ENCODE measurements around the gene GABBR1.

GABBR1 gene

DNA sequence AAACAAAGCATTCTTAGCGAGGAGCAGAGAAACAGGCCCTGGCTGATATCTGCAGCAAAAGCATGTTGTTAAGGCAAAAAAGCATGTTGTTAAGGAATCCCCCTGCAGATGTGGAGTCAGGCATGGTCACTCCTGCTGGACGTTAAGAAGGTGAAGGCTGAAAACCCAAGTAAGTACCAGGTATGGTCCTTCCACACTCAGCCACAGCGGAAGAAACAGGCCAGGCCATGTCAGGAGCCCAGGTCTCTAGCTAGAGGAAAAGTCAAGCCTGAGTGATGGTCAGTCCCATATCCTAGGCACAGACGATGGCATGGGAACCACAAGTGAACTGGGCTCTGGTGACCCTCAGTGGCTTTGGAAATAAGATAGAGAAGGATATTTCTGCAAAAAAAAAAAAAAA, 112.8 kb downstream of the GABBR1 start:
- no peak overlapping the region for H3K4me3 ChIP-seq (ENCODE audit: low read depth, low read length)
- in situ Hi-C loops (cut with HindIII; ENCODE audit: low sequenced_read_pairs): no loop called here
- DNase-seq (ENCODE audit: low read depth): no peak
- TF ChIP-seq, protein P1, sequence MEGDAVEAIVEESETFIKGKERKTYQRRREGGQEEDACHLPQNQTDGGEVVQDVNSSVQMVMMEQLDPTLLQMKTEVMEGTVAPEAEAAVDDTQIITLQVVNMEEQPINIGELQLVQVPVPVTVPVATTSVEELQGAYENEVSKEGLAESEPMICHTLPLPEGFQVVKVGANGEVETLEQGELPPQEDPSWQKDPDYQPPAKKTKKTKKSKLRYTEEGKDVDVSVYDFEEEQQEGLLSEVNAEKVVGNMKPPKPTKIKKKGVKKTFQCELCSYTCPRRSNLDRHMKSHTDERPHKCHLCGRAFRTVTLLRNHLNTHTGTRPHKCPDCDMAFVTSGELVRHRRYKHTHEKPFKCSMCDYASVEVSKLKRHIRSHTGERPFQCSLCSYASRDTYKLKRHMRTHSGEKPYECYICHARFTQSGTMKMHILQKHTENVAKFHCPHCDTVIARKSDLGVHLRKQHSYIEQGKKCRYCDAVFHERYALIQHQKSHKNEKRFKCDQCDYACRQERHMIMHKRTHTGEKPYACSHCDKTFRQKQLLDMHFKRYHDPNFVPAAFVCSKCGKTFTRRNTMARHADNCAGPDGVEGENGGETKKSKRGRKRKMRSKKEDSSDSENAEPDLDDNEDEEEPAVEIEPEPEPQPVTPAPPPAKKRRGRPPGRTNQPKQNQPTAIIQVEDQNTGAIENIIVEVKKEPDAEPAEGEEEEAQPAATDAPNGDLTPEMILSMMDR (IDR thresholded peaks at IDR 0.05; ENCODE audit: low read depth, low read length, missing control alignments): no peak

DNA sequence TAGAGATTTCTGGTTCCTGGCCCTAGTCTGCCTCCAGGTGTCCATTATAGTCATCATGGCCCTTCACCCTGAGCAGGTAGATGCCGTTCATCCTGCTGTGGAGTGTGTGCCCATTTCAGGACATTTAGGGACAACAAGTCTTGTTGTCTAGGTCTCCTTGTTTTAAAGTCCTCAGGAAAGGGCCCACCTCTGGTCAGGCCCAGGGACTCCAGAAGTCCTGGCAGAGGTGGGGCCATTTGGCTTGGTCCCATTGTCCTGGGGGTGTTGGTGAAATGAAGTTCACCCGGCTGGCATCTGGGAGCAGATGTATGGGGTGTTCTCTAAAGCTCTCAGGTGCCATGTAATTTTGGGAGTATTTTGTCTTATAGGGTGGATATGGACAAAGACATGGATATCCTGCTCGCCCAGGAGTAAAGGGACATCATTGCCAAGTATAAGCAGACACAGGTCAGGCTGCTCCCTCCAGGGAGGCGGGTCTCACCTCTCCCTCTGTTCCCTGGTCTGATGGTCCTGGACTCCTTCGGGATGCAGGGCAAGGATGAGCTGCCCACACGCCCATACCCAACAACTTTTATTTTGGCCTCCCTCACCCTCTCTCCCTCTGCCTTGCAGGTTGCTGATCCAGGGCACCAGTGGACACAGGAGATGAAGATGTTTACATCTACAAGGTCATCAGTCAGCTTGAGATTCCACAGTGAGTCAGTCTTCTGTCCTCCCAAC, 113.5 kb downstream of the GABBR1 start:
- in situ Hi-C loops (cut with HindIII; ENCODE audit: low sequenced_read_pairs): no loop called here
- TF ChIP-seq, protein P1 (IDR thresholded peaks at IDR 0.05; ENCODE audit: low read depth, low read length, missing control alignments): no peak
- no peak overlapping the region for H3K4me3 ChIP-seq (ENCODE audit: low read depth, low read length)
- DNase-seq (ENCODE audit: low read depth): no peak

DNA sequence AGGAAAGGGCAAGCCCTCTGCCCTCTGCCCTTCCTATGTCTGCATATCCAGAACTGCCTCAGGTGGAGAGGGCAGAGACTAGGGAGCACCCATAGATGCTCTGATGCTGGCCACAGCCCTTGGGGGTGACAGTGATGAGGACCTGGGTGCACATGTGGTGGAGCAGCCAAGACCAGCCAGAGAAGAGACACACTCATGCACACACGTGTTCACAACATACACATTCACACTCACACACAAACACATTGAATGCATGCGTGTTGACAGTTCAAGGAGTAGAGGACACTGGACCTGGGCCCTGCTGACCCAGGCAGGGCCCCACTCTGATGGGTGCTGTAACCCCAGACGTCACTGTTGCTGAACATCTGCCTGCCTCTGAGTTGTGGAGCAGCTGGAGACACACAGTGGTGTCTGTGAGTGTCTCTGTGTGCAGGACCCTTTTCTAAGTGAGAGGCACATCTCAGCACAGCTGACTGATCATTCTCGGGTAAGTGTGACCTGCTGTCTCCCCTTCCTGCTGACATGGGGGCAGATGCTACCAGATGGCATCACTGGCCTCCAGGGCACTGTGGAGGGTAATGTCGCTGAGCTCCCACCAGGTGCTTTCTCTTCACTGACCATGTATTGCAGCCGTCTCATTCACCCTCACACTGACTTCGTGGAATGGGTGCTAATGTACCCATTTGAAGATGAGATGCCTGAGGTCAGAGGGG, 115.1 kb downstream of the GABBR1 start:
- in situ Hi-C loops (cut with HindIII; ENCODE audit: low sequenced_read_pairs): no loop called here
- no peak overlapping the region for H3K4me3 ChIP-seq (ENCODE audit: low read depth, low read length)
- no peak for DNase-seq (ENCODE audit: low read depth)
- TF ChIP-seq, protein P1 (IDR thresholded peaks at IDR 0.05; ENCODE audit: low read depth, low read length, missing control alignments): no peak

DNA sequence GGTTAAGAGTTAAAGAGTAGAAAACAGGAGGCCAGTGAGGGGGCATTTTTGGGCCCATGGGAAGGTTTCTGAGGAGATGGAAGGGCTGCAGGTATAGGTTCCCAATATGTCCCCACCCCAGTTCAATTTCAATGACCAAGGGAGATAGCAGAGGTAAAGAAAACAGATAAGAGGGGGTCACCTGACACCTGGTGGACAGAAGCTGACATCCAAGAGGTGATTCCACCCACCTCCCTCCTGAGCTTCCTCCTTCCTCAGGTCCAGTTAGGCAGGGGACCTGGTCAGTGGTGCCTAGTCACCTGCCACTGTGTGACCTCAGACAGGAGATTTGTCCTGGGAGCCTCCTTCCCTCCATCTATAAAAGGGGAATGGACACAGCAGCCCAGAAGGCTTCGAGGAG, 115.7 kb downstream of the GABBR1 start:
- TF ChIP-seq, protein P1 (IDR thresholded peaks at IDR 0.05; ENCODE audit: low read depth, low read length, missing control alignments): no peak
- no peak for DNase-seq (ENCODE audit: low read depth)
- in situ Hi-C loops (cut with HindIII; ENCODE audit: low sequenced_read_pairs): no loop called here
- no peak overlapping the region for H3K4me3 ChIP-seq (ENCODE audit: low read depth, low read length)

DNA sequence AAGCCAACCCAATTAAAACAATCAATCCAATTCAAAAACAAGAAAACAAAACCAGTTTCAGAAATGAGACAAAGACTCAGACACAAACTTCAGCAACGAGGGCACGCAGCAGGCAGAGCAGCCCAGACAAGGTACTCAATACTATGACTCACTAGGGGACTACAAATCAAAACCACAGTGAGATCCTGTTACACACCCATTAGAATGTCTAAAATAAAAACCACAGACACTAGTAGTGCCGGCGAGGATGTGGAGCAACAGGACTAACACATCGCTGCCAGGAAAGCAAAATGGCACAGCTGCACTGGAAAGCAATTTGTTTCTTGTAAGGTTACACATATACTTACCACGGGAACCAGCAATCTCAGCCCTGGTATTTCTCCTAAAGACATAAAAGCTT, 116.9 kb downstream of the GABBR1 start:
- peak; percentile 34 for DNase-seq (ENCODE audit: low read depth)
- H3K4me3 ChIP-seq (ENCODE audit: low read depth, low read length): no peak overlapping the region
- TF ChIP-seq, protein P1 (IDR thresholded peaks at IDR 0.05; ENCODE audit: low read depth, low read length, missing control alignments): no peak
- in situ Hi-C loops (cut with HindIII; ENCODE audit: low sequenced_read_pairs): no loop called here

DNA sequence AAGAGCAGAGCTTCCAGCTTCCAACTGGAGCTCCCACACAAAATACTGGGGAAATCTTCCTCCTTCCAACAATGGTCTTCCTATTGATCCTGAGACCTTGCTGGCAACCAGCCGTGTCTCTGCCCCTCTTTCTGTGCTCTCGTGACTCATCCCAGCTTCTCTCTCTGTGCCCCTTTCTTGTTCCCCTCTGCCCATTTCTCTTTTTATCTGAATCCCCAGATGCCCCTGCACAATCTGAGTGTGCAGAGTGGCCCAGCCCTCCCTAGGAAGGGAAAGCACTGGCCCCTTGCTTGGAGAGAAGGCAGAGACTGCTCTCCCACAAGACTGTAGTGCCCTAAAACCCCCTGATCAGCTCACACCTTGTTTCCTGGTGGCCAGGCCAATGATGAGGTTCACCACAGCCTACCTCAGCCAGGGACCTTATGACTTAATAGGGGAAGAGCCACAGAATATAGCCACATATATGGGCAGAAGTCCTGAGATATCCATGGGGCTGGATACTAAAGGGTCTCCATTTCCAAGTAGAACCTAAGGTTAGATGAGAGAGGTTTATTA, 122.2 kb downstream of the GABBR1 start:
- no peak overlapping the region for H3K4me3 ChIP-seq (ENCODE audit: low read depth, low read length)
- TF ChIP-seq, protein P1 (IDR thresholded peaks at IDR 0.05; ENCODE audit: low read depth, low read length, missing control alignments): no peak
- no peak for DNase-seq (ENCODE audit: low read depth)
- in situ Hi-C loops (cut with HindIII; ENCODE audit: low sequenced_read_pairs): no loop called here
